Measurements from ENCODE around the gene NALCN.

NALCN gene

DNA sequence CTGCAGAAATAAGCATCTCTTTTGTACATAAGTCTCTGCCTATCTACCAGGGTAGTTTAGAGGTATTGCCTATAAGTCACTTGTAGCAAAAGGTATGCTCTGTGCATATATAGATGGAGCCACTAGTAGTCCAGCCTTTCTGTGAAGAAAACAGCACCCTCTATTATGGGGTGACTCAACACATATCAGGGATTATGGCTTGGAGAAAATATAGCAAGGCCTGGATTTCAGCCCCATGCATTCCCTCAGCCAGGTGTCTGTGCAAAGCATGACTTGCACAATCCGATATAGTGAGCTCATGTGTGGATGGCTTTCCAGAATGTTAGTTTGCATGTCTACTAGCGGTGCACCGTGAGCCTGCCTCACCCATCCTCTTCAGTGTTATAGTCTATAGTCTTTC, 13.4 kb upstream of the NALCN start:
- DNase-seq = no peak
- TF ChIP-seq POLR2A (IDR thresholded peaks at IDR 0.05; ENCODE audit: low read length) = no peak
- TF ChIP-seq GATA1 (IDR thresholded peaks at IDR 0.05; ENCODE audit: low read depth, low read length) = no peak

DNA sequence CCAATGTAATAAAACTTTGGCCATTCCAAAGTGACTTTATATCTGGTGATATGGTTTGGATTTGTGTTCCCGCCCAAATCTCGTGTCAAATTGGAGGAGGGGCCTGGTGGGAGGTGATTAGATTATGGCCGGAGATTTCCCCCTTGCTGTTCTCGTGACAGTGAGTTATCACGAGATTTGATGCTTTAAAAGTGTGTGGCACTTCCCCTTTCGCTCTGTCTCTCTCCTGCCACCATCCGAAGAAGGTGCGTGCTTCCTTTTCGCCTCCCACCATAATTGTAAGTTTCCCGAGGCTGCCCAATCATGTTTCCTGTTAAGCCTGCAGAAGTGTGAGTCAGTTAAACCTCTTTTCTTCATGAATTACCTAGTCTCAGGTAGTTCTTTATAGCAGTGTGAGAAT, 9.3 kb upstream of the NALCN start:
- TF ChIP-seq GATA1 (IDR thresholded peaks at IDR 0.05; ENCODE audit: low read depth, low read length) (no peak), POLR2A (IDR thresholded peaks at IDR 0.05; ENCODE audit: low read length) (no peak)
- no peak for DNase-seq

DNA sequence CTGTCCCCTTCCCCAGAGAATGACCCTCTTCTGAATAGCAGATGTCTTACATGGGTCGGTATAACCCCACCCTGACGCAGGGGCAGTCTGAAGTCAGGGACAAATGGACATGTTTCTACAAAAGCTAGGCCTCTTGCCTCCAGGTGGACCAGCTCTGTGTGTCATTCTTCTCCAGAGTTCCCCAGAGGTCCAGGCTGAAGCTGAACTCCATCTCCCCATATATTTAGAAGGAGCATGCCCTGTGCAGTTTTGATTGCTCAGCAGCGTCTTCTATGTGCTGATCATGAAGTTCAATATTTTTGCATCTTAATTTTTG, 8.8 kb upstream of the NALCN start:
- no peak for TF ChIP-seq POLR2A (IDR thresholded peaks at IDR 0.05; ENCODE audit: low read length)
- no peak for TF ChIP-seq GATA1 (IDR thresholded peaks at IDR 0.05; ENCODE audit: low read depth, low read length)
- no peak for DNase-seq

DNA sequence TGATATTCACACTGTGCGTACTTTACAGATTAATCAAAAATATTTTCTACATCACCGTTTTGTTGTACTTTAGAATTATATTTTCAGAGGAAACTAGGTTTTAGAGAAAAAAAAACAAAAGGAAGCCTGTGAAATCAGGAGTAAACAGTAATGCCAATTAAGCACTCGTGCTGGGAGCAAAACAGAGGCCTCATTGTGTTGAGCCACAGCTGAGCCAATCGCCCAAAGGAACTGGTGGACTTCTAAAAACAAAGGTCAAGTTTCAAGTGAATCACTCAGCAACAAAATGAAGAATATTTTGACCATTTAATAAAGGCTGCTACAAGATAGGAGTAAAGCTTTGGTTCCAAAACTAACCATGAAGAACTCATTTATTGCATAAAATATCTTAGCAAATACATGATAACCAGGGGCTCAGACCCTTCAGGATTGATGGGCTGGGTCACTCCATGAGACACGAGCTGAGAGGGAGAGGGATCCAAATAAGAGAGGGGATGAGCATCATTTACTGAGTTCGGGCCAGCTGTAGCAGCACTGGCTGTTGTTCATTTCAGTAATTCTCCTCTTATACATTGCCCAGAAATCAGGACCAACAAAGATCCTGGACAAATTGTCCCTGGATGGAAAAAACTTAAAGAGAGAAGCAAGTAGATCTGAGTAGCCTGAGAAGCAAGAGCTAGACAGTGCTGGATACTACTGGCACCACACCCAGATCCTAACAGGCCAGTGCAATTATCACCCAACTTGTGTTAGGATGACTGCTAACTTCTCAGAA, 8.3 kb upstream of the NALCN start:
- TF ChIP-seq GATA1 (IDR thresholded peaks at IDR 0.05; ENCODE audit: low read depth, low read length) (no peak), POLR2A (IDR thresholded peaks at IDR 0.05; ENCODE audit: low read length) (no peak)
- no peak for DNase-seq

DNA sequence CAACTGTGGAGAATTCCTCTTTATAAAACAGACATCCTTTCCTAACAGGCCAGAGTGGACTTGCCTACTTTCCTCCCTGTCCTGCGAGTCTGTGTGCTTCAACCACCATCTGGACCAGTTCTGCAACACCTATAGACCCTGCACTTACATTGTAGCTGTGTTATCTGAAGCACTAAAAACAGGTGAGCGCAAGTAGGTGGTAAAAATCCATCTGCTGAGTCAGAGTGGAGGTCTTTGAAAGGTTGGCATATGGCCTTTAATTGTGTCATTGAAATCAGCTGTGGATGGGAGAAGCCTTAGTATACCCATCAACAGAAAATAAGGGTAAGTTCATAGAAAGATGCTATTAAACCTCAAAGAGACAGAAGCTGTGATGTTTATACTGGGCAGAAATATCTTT, 7.6 kb upstream of the NALCN start:
- TF ChIP-seq POLR2A (IDR thresholded peaks at IDR 0.05; ENCODE audit: low read length) (no peak), GATA1 (IDR thresholded peaks at IDR 0.05; ENCODE audit: low read depth, low read length) (no peak)
- DNase-seq = no peak

DNA sequence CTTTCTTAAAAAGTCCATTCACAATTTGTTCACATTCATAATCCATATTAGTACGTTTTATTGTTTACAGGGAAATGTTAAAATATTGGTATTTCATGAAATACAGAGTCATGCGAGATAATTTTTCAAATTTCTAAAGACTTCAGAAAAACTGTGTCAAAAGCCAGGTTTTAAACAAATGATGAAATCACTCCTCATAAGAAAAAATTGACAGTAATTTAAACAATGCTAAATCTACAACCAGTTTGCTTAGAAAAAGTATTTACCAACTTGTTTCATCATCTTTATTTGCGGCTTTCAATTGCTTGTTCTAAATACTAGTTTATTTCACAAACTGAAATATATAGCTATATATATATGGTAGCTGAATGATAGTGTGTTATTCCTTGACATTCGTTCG, 1.2 kb upstream of the NALCN start:
- no peak for DNase-seq
- TF ChIP-seq GATA1 (IDR thresholded peaks at IDR 0.05; ENCODE audit: low read depth, low read length) (no peak), POLR2A (IDR thresholded peaks at IDR 0.05; ENCODE audit: low read length) (no peak)

DNA sequence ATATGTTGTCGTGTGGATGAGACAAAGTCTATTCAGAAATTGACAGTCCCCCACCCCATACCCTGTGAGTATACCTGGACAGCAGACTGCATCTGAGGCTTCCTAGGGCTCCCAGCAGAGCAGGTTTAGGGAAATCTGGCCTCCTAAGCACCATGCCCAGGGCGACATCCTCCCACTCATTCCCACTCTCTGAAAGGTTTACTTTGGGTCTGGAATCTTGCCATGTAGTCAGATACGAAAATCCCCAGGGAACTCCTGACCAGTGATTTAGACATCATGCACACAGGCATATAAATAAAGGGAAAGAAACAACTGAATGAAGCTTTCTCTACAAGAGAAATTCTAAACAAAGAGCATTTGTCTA, 717 bp upstream of the NALCN start:
- DNase-seq = no peak
- TF ChIP-seq POLR2A (IDR thresholded peaks at IDR 0.05; ENCODE audit: low read length) (no peak), GATA1 (IDR thresholded peaks at IDR 0.05; ENCODE audit: low read depth, low read length) (no peak)

DNA sequence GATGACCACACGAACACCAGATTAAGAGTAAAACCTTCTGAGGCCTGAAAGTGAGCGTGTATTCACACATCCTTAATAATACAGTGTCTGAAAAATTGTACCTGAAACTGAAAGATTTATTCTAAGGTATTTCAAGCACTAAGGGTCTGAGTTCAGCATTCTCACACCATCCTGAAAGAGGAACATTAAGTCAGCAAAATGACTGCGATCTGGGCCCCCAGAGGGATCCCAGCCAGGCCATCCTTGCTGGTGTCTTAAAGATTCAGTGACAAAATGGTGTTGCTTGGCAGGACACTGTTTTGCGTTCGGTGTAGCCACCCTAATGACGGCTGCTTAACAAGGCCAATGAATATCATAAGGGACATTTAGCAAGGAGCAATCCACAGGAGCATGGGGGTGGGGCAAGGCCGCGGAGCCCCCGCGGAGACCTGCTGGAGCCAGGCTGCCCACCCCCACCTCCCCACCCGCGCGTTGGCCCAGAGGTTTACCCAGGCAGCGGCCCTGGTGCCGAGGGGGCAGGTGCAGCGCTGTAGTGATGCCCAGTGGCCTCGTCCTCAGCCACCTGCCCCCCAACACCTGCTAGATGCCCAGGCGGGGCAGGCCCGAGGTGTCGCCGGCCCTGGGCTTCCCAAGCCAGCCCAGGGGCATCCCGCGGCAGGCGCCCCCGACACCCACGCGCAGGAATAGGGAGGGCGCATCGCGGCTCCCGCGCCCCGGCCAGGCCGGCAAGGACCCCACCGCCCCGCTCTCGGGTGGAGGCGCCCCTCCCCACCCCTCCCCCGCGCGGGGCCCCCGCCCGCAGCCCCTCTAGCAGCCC, 742 bp downstream of the NALCN start:
- no peak for TF ChIP-seq POLR2A (IDR thresholded peaks at IDR 0.05; ENCODE audit: low read length)
- TF ChIP-seq GATA1 (IDR thresholded peaks at IDR 0.05; ENCODE audit: low read depth, low read length) = no peak
- DNase-seq = no peak

DNA sequence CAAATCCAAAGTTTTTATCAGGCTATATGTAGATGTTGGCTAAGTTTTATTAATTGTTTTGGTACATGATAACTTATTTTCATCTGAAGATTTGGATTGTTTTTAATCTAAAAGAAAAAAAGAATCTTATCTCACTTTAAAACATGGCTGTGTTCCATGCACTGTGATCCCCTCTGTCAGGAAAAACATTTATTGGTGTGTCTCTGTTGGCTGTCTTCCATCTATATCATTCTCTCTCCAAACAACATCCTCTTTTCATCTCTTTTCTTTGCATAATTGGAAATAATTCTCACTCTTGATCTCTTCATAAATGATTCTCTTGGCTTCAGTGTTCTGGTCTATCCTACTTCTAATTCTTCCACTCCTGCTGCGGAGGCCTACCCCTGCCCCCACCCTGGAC, 4.2 kb downstream of the NALCN start:
- no peak for DNase-seq
- no peak for TF ChIP-seq GATA1 (IDR thresholded peaks at IDR 0.05; ENCODE audit: low read depth, low read length)
- TF ChIP-seq POLR2A (IDR thresholded peaks at IDR 0.05; ENCODE audit: low read length) = no peak

DNA sequence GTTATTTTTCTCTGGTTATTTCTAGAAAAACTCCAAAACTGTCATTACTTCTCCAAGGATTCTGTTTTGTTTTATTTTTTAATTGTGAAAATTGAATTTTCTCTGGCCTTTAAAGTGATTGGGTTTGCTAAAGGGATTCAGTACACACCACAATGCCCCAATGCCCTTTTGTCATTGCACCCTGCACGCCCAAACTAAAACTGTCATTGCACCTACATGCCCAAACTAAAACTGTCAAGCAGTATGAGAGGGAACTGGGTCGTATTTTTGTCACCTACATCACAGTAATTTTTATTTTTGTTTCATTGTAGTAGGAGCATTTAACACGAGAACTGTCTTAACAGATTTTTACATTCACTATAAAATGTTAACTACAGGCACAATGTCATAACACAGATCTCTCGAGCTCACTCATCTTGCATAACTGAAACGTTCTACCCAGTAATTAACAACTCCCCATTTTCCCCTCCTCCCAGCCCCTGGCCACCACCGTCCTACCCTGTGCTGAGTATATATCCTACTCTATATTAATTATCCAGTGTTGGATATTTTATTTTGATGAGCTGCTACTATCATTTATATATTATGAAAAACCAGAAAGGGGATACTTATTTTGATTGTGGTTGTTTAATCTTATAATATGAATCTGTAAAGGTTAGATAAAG, 7.2 kb downstream of the NALCN start:
- no peak for DNase-seq
- TF ChIP-seq POLR2A (IDR thresholded peaks at IDR 0.05; ENCODE audit: low read length) = no peak
- TF ChIP-seq GATA1 (IDR thresholded peaks at IDR 0.05; ENCODE audit: low read depth, low read length) = no peak

DNA sequence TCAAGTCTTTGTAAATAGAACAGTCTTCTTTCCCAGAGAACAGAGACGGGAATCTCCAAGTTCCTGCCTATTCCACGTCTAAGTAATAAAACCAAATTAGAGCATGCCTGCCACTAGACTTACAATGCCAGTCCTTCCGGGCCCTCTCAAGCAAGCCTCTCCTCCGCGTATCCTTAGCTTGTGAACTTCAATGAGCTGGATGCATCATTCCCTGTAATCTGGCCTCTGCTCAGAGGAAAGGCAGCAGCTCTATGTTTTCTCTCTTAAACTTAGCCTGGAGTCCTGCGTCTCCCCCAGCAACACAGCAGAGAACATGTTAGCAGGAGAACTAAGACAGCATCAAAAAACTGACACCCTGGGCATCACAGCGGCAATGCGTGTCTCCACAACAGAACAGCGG, 8.2 kb downstream of the NALCN start:
- TF ChIP-seq POLR2A (IDR thresholded peaks at IDR 0.05; ENCODE audit: low read length) (no peak), GATA1 (IDR thresholded peaks at IDR 0.05; ENCODE audit: low read depth, low read length) (no peak)
- no peak for DNase-seq

DNA sequence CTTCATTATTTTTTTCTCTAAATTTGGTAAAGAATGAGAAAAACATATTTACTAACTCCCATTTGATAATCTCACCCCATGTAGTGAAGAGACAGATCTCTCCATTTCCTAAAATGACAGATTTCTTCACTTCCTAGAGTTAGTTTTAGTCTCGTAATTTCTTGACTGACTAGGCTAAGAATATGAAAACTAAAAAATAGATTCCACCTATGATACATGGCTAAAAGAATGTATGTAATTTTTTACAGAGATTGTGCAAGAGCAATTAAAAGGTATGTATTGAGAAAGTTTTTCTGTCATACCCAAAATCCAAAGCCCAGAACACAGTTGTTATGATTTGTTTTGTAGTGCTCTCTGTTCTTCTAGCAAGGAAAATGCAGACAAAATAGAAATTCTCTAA, 9.5 kb downstream of the NALCN start:
- TF ChIP-seq GATA1 (IDR thresholded peaks at IDR 0.05; ENCODE audit: low read depth, low read length) (no peak), POLR2A (IDR thresholded peaks at IDR 0.05; ENCODE audit: low read length) (no peak)
- DNase-seq = no peak

DNA sequence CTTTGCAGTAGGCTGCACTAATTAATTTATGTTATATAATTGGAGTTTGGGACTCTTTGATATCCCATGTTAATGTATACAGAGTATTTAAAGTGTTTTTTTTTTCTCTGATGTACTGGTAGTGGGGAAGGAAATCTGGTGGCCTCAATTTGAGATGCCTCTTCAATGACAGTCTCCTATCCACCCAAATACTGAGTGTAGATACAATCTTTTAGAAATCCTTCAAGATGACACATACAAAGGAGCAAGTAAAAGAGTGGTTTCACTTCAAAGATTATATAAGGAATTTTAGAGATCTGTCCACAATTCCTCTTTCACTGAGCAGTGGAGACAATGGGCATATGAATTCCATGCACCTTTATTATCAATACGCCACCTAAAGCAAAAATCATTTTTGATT, 15.1 kb downstream of the NALCN start:
- TF ChIP-seq POLR2A (IDR thresholded peaks at IDR 0.05; ENCODE audit: low read length) (no peak), GATA1 (IDR thresholded peaks at IDR 0.05; ENCODE audit: low read depth, low read length) (no peak)
- DNase-seq = no peak

DNA sequence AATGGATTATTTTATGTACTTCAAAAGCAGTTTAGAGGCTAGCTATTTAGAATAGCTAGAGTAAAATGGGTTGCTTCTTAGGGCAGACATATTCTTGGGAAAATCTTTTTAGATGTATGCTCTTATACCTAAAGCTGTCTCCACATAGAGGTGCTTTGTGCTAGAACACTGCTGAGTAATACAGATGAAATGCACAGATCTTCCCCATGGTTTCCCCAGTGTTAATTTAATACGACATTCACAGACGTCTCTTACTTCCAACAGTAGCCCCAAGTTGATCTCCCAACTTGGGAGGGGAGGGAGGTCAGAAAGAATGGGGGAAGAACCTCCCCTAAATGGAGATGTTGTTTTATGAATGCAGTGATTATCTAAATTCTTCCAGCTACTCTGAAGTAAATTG, 16.9 kb downstream of the NALCN start:
- no peak for DNase-seq
- TF ChIP-seq GATA1 (IDR thresholded peaks at IDR 0.05; ENCODE audit: low read depth, low read length) = no peak
- TF ChIP-seq POLR2A (IDR thresholded peaks at IDR 0.05; ENCODE audit: low read length) = no peak

DNA sequence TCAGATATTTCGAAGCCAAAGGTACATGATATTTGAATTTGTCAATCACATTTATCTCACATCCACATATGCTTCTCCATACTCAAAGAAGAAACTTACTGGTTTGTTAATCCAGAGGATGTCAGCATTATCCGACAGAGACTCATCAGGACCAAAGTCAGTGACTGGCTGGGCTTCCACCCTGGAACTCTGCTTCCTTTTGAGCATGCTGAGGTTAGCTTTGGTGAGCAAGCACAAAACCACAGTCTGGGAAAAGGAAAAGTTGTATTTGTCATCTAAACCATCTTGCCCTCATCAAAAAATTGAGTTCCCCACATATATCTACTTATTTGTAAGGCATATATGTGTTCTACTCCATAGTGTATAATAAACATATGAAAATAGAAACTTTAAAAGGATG, 17.4 kb downstream of the NALCN start:
- no peak for DNase-seq
- TF ChIP-seq GATA1 (IDR thresholded peaks at IDR 0.05; ENCODE audit: low read depth, low read length) (no peak), POLR2A (IDR thresholded peaks at IDR 0.05; ENCODE audit: low read length) (no peak)
